SK-N-SH (cell line): ENCODE results near the gene C9orf72. TPM values are rescaled to one million over a fixed set of nuclear protein-coding genes. Genes with fewer than 3 reads are reported as not detected.

ENCODE experiments used
- CTCF ChIA-PET: fragments of 300-600, 350-600 bp; formaldehyde crosslinking; extraction: SDS; loops from one replicate; lab custom pipeline; 2021; lab: Yijun Ruan, JAX
- POLR2A ChIA-PET: fragments of 350-600 bp; sonication (Branson Sonifier 250); formaldehyde crosslinking; extraction: SDS; loops from one replicate; lab custom pipeline; 2020; ENCODE audit warnings: antibody characterized with exemption, inconsistent platforms; lab: Yijun Ruan, JAX
- DNase-seq: peaks from one replicate; pipeline ENCODE4 v3.0.0; 2012
- H2AFZ ChIP-seq: fragments of 200-600 bp; sonication (generic); 2 replicates; pipeline ENCODE4 v1.8.1; 2016; ENCODE audit warnings: antibody characterized with exemption, mild to moderate bottlenecking, low read depth
- H3F3A ChIP-seq: fragments of 200-600 bp; sonication (generic); replicated peaks from 2 replicates; pipeline ENCODE3; 2016; ENCODE audit warnings: antibody characterized with exemption, mild to moderate bottlenecking; ENCODE audit not compliant: insufficient read depth
- H3K27ac ChIP-seq, 2 experiments: fragments of 200-500 bp in 1 of 2; fragments of 200-600 bp in 1 of 2; sonication (Bioruptor generic) in 1 of 2; sonication (generic), shearing (Covaris generic) in 1 of 2; 2 replicates each; pipeline versions ENCODE4 v1.5.1 to v1.6.1; 2014 to 2016; ENCODE audit warnings: low read depth in 2 of 2, inconsistent platforms in 1 of 2, low read length in 1 of 2, mild to moderate bottlenecking in 1 of 2, mixed read lengths in 1 of 2
- H3K27me3 ChIP-seq: fragments of 200-600 bp; sonication (generic), shearing (Covaris generic); 2 replicates; pipeline ENCODE4 v1.6.1; 2016; ENCODE audit warnings: mixed run types; ENCODE audit not compliant: insufficient read depth
- H3K36me3 ChIP-seq, 2 experiments: fragments of 200-500 bp in 1 of 2; fragments of 200-600 bp in 1 of 2; sonication (Bioruptor generic) in 1 of 2; sonication (generic) in 1 of 2; replicated peaks in 1 of 2; 2 replicates each; pipeline versions ENCODE3 to v1.5.1; 2014 to 2016; ENCODE audit warnings: low read length in 1 of 2, mild to moderate bottlenecking in 1 of 2; ENCODE audit not compliant: insufficient read depth in 2 of 2, control insufficient read depth in 1 of 2
- H3K4me1 ChIP-seq, 2 experiments: fragments of 200-500 bp in 1 of 2; fragments of 200-600 bp in 1 of 2; sonication (Bioruptor generic) in 1 of 2; sonication (generic), shearing (Covaris generic) in 1 of 2; 2 replicates each; pipeline versions ENCODE4 v1.5.1 to v1.6.1; 2014 to 2016; ENCODE audit warnings: low read depth in 1 of 2, low read length in 1 of 2, mixed run types in 1 of 2; ENCODE audit not compliant: insufficient read depth in 2 of 2, control insufficient read depth in 1 of 2
- H3K4me2 ChIP-seq: fragments of 200-600 bp; sonication (generic), shearing (Covaris generic); 2 replicates; pipeline ENCODE4 v1.6.1; 2017; ENCODE audit warnings: mixed run types
- H3K4me3 ChIP-seq, 2 experiments: fragments of 200-500 bp in 1 of 2; fragments of 200-600 bp in 1 of 2; sonication (Bioruptor generic) in 1 of 2; sonication (generic), shearing (Covaris generic) in 1 of 2; 2 replicates each; pipeline versions ENCODE4 v1.5.1 to v1.8.1; 2014 to 2016; ENCODE audit warnings: low read depth in 2 of 2, inconsistent platforms in 1 of 2, low read length in 1 of 2, mild to moderate bottlenecking in 1 of 2, mixed read lengths in 1 of 2, moderate library complexity in 1 of 2
- H3K79me2 ChIP-seq: fragments of 200-600 bp; sonication (generic); 2 replicates; pipeline ENCODE4 v1.8.1; 2017; ENCODE audit warnings: mild to moderate bottlenecking; ENCODE audit not compliant: insufficient read depth
- H3K9ac ChIP-seq: fragments of 200-600 bp; sonication (generic); 2 replicates; pipeline ENCODE4 v1.6.1; 2017; ENCODE audit warnings: mixed run types
- H3K9me2 ChIP-seq: fragments of 200-600 bp; sonication (generic); 2 replicates; pipeline ENCODE4 v1.6.1; 2017; ENCODE audit warnings: mixed run types
- H3K9me3 ChIP-seq: fragments of 200-600 bp; sonication (generic); 2 replicates; pipeline ENCODE4 v1.6.1; 2017; ENCODE audit warnings: mixed run types, mild to moderate bottlenecking, moderate library complexity
- H4K20me1 ChIP-seq: fragments of 200-600 bp; sonication (generic); 2 replicates; pipeline ENCODE4 v1.6.1; 2017; ENCODE audit warnings: mild to moderate bottlenecking, mixed run types; ENCODE audit not compliant: insufficient read depth
- ELF1 ChIP-seq: IDR thresholded peaks from 2 replicates; pipeline ENCODE4 v1.4.0; 2012
- EP300 ChIP-seq, 2 experiments: IDR thresholded peaks; 2 replicates each; pipeline versions ENCODE4 v1.4.0 to v1.6.1; 2012; ENCODE audit warnings: borderline replicate concordance in 1 of 2, low read depth in 1 of 2, low read length in 1 of 2
- FOXJ3 ChIP-seq: sonication (generic); formaldehyde crosslinking; IDR thresholded peaks from 2 replicates; pipeline ENCODE4 v1.5.1; 2020; ENCODE audit warnings: mild to moderate bottlenecking, missing genetic modification reagents
- FOXM1 ChIP-seq: IDR thresholded peaks from 2 replicates; pipeline ENCODE4 v1.4.0; 2012; ENCODE audit warnings: low read depth, mild to moderate bottlenecking
- GABPA ChIP-seq: IDR thresholded peaks from 2 replicates; pipeline ENCODE4 v1.4.0; 2012; ENCODE audit warnings: low read depth, mild to moderate bottlenecking
- GATA2 ChIP-seq: sonication (generic); formaldehyde crosslinking; IDR thresholded peaks from 2 replicates; pipeline ENCODE4 v1.5.0; 2020; ENCODE audit warnings: mild to moderate bottlenecking, missing genetic modification reagents
- MEF2A ChIP-seq: IDR thresholded peaks from 2 replicates; pipeline ENCODE4 v1.4.0; 2012; ENCODE audit warnings: low read depth, borderline replicate concordance
- NFIC ChIP-seq: IDR thresholded peaks from 2 replicates; pipeline ENCODE4 v1.4.0; 2012; ENCODE audit warnings: borderline replicate concordance
- NRF1 ChIP-seq: IDR thresholded peaks from 2 replicates; pipeline ENCODE4 v1.6.1; 2012; ENCODE audit warnings: low read depth, mild to moderate bottlenecking, low read length
- RCOR1 ChIP-seq: fragments of 150-350 bp; IDR thresholded peaks from 2 replicates; pipeline ENCODE4 v1.6.1; 2017; ENCODE audit warnings: antibody characterized with exemption, low read length
- RFX5 ChIP-seq: IDR thresholded peaks from 2 replicates; pipeline ENCODE4 v1.6.1; 2012; ENCODE audit warnings: mild to moderate bottlenecking, improper control_type of control experiment, low read length
- RXRA ChIP-seq: IDR thresholded peaks from 2 replicates; pipeline ENCODE4 v1.4.0; 2012; ENCODE audit warnings: low read depth, mild to moderate bottlenecking, borderline replicate concordance
- SIN3A ChIP-seq: IDR thresholded peaks from 2 replicates; pipeline ENCODE4 v1.6.1; 2012; ENCODE audit warnings: low read depth, mild to moderate bottlenecking, low read length, moderate library complexity, borderline replicate concordance
- SMC3 ChIP-seq: IDR thresholded peaks from 2 replicates; pipeline ENCODE4 v1.6.1; 2012; ENCODE audit warnings: low read depth, low read length, improper control_type of control experiment
- TCF12 ChIP-seq: IDR thresholded peaks from 2 replicates; pipeline ENCODE4 v1.4.0; 2012
- WGBS: methylation state at CpG from one replicate; pipeline ENCODE4 v1.1.6; 2017; ENCODE audit warnings: low lambda C conversion rate; 5-methylcytosine and 5-hydroxymethylcytosine counted together
- polyA plus RNA-seq, 3 experiments: library from polyadenylated mRNA; depleted of rRNA; stranded (reverse); fragments of >200 nt; gene quantifications; 2 replicates each; pipeline ENCODE4 v1.2.3, GENCODE V29; 2012
- TF ChIP-seq, protein P1 (sequence below): fragments of 150-350 bp; IDR thresholded peaks from 2 replicates; pipeline ENCODE4 v1.6.1; 2016; ENCODE audit warnings: mild to moderate bottlenecking, low read depth, low read length
- TF ChIP-seq, protein P2 (sequence below): IDR thresholded peaks from 2 replicates; pipeline ENCODE4 v1.4.0; 2012; ENCODE audit warnings: low read depth
- TF ChIP-seq, protein P3 (sequence below): IDR thresholded peaks from 2 replicates; pipeline ENCODE4 v1.6.1; 2012; ENCODE audit warnings: mild to moderate bottlenecking, low read depth, low read length, moderate library complexity
- TF ChIP-seq, protein P4 (sequence below): IDR thresholded peaks from 2 replicates; pipeline ENCODE4; 2012

Gene C9orf72
- polyA plus RNA-seq, 1 of the 3 experiments (the other 2 are of a cell fraction), result 4.0 TPM

DNA sequence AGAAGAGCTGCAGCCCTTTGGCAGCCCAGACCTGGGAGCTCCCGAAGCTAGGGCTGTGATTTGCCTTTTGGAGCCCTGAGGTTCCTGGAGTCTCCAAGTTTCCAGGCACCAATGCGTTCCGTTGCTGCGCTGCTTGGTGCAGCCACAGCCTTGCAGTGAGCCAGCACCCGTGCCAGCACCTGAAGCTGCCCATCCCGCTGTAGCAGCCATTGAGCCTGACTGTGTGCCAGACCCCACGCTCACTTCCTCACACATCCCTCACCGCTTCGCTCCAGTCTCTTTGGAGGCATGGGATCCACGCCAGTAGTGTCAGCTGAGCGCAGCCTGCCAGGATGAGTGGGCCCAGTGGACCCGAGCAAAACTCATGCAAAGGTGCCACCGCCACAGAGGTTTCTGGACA, 22.5 kb upstream of the C9orf72 start:
- Histone ChIP-seq H4K20me1 (no peaks in the 10 kb centered on the region), H3K4me1 (no peaks in the 10 kb centered on the region), H3K27ac (no peak overlapping the region), H3F3A (no peaks in the 10 kb centered on the region), H3K9me2 (no peaks in the 10 kb centered on the region), H3K4me2 (no peak overlapping the region), H3K9me3 (no peaks in the 10 kb centered on the region), H3K9ac (no peak overlapping the region), H3K79me2 (no peaks in the 10 kb centered on the region), H2AFZ (no peak overlapping the region), H3K27me3 (no peaks in the 10 kb centered on the region), H3K36me3 (no peaks in the 10 kb centered on the region), H3K4me3 (no peak overlapping the region)
- TF ChIP-seq, protein P1, sequence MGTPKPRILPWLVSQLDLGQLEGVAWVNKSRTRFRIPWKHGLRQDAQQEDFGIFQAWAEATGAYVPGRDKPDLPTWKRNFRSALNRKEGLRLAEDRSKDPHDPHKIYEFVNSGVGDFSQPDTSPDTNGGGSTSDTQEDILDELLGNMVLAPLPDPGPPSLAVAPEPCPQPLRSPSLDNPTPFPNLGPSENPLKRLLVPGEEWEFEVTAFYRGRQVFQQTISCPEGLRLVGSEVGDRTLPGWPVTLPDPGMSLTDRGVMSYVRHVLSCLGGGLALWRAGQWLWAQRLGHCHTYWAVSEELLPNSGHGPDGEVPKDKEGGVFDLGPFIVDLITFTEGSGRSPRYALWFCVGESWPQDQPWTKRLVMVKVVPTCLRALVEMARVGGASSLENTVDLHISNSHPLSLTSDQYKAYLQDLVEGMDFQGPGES, result no peak
- TF ChIP-seq RCOR1, result no peak
- no peak for TF ChIP-seq RFX5
- no peak for TF ChIP-seq GATA2 (CRISPR knock-in tag)
- TF ChIP-seq RXRA, result no peak
- TF ChIP-seq, protein P2, sequence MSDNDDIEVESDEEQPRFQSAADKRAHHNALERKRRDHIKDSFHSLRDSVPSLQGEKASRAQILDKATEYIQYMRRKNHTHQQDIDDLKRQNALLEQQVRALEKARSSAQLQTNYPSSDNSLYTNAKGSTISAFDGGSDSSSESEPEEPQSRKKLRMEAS, result no peak
- TF ChIP-seq TCF12, result no peak
- TF ChIP-seq ELF1, result no peak
- no peak for TF ChIP-seq SIN3A
- TF ChIP-seq EP300 (IDR thresholded peaks at IDR 0.05; ENCODE audit: borderline replicate concordance in 1 of 2, low read depth in 1 of 2, low read length in 1 of 2), result no peak
- TF ChIP-seq NRF1, result no peak
- no peak for TF ChIP-seq FOXJ3 (CRISPR knock-in tag)
- TF ChIP-seq, protein P3, sequence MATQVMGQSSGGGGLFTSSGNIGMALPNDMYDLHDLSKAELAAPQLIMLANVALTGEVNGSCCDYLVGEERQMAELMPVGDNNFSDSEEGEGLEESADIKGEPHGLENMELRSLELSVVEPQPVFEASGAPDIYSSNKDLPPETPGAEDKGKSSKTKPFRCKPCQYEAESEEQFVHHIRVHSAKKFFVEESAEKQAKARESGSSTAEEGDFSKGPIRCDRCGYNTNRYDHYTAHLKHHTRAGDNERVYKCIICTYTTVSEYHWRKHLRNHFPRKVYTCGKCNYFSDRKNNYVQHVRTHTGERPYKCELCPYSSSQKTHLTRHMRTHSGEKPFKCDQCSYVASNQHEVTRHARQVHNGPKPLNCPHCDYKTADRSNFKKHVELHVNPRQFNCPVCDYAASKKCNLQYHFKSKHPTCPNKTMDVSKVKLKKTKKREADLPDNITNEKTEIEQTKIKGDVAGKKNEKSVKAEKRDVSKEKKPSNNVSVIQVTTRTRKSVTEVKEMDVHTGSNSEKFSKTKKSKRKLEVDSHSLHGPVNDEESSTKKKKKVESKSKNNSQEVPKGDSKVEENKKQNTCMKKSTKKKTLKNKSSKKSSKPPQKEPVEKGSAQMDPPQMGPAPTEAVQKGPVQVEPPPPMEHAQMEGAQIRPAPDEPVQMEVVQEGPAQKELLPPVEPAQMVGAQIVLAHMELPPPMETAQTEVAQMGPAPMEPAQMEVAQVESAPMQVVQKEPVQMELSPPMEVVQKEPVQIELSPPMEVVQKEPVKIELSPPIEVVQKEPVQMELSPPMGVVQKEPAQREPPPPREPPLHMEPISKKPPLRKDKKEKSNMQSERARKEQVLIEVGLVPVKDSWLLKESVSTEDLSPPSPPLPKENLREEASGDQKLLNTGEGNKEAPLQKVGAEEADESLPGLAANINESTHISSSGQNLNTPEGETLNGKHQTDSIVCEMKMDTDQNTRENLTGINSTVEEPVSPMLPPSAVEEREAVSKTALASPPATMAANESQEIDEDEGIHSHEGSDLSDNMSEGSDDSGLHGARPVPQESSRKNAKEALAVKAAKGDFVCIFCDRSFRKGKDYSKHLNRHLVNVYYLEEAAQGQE, result no peak
- TF ChIP-seq SMC3, result no peak
- no peak for TF ChIP-seq MEF2A
- TF ChIP-seq, protein P4, sequence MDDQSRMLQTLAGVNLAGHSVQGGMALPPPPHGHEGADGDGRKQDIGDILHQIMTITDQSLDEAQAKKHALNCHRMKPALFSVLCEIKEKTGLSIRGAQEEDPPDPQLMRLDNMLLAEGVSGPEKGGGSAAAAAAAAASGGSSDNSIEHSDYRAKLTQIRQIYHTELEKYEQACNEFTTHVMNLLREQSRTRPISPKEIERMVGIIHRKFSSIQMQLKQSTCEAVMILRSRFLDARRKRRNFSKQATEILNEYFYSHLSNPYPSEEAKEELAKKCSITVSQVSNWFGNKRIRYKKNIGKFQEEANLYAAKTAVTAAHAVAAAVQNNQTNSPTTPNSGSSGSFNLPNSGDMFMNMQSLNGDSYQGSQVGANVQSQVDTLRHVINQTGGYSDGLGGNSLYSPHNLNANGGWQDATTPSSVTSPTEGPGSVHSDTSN, result no peak
- no peak for TF ChIP-seq GABPA
- no peak for TF ChIP-seq NFIC
- no peak for TF ChIP-seq FOXM1
- ChIA-PET CTCF (no interaction called here), POLR2A (no interaction called here)
- DNase-seq, result no peak
- WGBS, result 59% methylated on average over 8 of the region's 13 CpGs
